K562 (cell line): ENCODE results near the gene RITA1.

Experiments
- ETS2 ChIP-seq: IDR thresholded peaks from 2 replicates; pipeline ENCODE4 v1.6.1; 2016; ENCODE audit warnings: borderline replicate concordance, missing genetic modification characterization, mild to moderate bottlenecking, moderate library complexity, missing compliant biosample characterization; ENCODE audit not compliant: poor library complexity, severe bottlenecking
- EZH2 ChIP-seq: IDR thresholded peaks from 2 replicates; pipeline ENCODE4 v1.6.1; 2012; ENCODE audit warnings: low read depth, mild to moderate bottlenecking, inconsistent platforms, low read length, borderline replicate concordance
- NR2C2 ChIP-seq, 2 experiments: fragments of 200-800 bp in 1 of 2; sonication (Bioruptor generic) in 1 of 2; sonication (generic) in 1 of 2; formaldehyde crosslinking in 1 of 2; IDR thresholded peaks; 2 replicates each; pipeline versions ENCODE4 v1.6.1 to v1.8.0; 2016 to 2022; ENCODE audit warnings: mild to moderate bottlenecking in 1 of 2, missing compliant biosample characterization in 1 of 2, missing genetic modification characterization in 1 of 2, missing genetic modification reagents in 1 of 2
- XRCC5 ChIP-seq: fragments of 200-400 bp; formaldehyde crosslinking; IDR thresholded peaks from 2 replicates; pipeline ENCODE4 v1.6.1; 2017; ENCODE audit warnings: low read depth, mild to moderate bottlenecking, low read length
- ZBTB2 ChIP-seq: fragments of 450-650 bp; IDR thresholded peaks from 2 replicates; pipeline ENCODE4 v1.6.1; 2016; ENCODE audit warnings: antibody characterized with exemption
- ZNF263 ChIP-seq: sonication (generic); formaldehyde crosslinking; IDR thresholded peaks from 2 replicates; pipeline ENCODE4 v1.8.0; 2022; ENCODE audit warnings: mild to moderate bottlenecking, missing genetic modification reagents, borderline replicate concordance
- TF ChIP-seq, protein P1 (sequence below): sonication (generic); formaldehyde crosslinking; IDR thresholded peaks from 2 replicates; pipeline ENCODE4 v1.9.0; 2022; ENCODE audit warnings: mild to moderate bottlenecking, missing genetic modification reagents
- TF ChIP-seq, protein P2 (sequence below), 3 experiments: IDR thresholded peaks in 2 of 3; conservative IDR thresholded peaks in 1 of 3; 2 replicates each; pipeline ENCODE4 v1.5.1; 2011 to 2012; ENCODE audit warnings: low read length in 3 of 3, mild to moderate bottlenecking in 3 of 3, control low read depth in 2 of 3, improper control_type of control experiment in 1 of 3, inconsistent platforms in 1 of 3, low read depth in 1 of 3, mixed read lengths in 1 of 3, moderate library complexity in 1 of 3; ENCODE audit not compliant: insufficient read depth in 2 of 3

DNA sequence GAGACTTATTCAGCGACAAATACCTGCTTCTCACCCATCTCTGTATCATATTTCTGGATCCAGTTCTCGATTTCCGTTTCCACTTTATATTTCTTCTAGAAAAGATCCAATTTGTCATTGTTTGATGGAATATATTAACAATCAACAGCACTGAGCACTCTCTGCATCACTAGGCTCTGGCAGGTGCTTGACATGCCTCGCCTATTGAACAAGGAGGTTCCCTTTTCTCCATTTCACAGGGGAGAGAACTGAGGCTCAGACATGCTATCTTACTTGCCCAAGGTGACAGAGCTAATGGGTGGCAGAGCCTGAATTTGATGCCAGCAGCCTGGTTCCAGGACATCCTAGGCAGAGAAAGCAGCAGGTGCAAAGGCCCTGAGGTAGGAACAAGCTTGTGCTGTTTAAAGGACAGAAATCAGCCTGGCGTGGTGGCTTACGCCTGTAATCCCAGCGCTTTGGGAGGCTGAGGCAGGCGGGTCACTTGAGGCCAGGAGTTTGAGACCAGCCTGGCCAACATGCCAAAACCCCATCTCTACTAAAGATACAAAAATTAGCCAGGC lies 12.1 kb downstream of the RITA1 start:
- TF ChIP-seq ZNF263 (CRISPR knock-in tag) (no peak), ETS2 (tag) (no peak), ZBTB2 (no peak), NR2C2 (CRISPR knock-in tag; IDR thresholded peaks at IDR 0.05) (no peak), NR2C2 (tag; IDR thresholded peaks at IDR 0.05) (no peak), XRCC5 (no peak), EZH2 (no peak)
- TF ChIP-seq, protein P1, sequence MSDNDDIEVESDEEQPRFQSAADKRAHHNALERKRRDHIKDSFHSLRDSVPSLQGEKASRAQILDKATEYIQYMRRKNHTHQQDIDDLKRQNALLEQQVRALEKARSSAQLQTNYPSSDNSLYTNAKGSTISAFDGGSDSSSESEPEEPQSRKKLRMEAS (CRISPR knock-in tag), result no peak
- TF ChIP-seq, protein P2, sequence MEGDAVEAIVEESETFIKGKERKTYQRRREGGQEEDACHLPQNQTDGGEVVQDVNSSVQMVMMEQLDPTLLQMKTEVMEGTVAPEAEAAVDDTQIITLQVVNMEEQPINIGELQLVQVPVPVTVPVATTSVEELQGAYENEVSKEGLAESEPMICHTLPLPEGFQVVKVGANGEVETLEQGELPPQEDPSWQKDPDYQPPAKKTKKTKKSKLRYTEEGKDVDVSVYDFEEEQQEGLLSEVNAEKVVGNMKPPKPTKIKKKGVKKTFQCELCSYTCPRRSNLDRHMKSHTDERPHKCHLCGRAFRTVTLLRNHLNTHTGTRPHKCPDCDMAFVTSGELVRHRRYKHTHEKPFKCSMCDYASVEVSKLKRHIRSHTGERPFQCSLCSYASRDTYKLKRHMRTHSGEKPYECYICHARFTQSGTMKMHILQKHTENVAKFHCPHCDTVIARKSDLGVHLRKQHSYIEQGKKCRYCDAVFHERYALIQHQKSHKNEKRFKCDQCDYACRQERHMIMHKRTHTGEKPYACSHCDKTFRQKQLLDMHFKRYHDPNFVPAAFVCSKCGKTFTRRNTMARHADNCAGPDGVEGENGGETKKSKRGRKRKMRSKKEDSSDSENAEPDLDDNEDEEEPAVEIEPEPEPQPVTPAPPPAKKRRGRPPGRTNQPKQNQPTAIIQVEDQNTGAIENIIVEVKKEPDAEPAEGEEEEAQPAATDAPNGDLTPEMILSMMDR (IDR thresholded peaks at IDR 0.05 in 2 of 3, conservative IDR thresholded peaks at IDR 0.05 in 1 of 3; ENCODE audit: insufficient read depth in 2 of 3, low read depth in 1 of 3, low read length in 3 of 3), result no peak
